Hepatocyte (in vitro differentiated cells): ENCODE measurements around the gene PSMF1.

Experiments
- EZH2 ChIP-seq: fragments of 200-600 bp; sonication (generic); IDR thresholded peaks from 2 replicates; pipeline ENCODE4 v1.6.1; 2016; ENCODE audit warnings: antibody characterized with exemption, mild to moderate bottlenecking, borderline replicate concordance
- TF ChIP-seq, protein P1 (sequence below): fragments of 200-600 bp; sonication (generic); IDR thresholded peaks from 2 replicates; pipeline ENCODE4 v1.5.1; 2016; ENCODE audit warnings: antibody characterized with exemption, mild to moderate bottlenecking; ENCODE audit not compliant: poor library complexity

DNA sequence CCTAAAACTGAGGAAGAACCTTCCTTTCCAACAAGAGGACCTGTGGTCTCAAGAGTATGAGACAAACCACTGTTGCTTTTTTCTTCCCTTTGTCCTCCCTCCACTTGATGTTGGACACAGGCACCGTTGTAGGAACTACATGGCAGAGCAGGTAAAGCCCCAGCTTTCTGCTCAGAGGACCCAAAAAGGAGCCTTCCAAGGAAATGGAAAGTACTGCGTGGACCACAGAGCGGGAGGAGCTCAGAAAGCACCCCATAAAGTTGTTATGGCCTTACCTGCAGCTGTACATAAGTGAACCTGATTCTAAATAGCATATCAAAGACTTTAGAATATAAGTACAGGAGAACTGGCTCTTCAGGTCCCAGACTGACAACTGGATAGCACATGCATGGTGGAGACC, 36.9 kb downstream of the PSMF1 start:
- TF ChIP-seq, protein P1, sequence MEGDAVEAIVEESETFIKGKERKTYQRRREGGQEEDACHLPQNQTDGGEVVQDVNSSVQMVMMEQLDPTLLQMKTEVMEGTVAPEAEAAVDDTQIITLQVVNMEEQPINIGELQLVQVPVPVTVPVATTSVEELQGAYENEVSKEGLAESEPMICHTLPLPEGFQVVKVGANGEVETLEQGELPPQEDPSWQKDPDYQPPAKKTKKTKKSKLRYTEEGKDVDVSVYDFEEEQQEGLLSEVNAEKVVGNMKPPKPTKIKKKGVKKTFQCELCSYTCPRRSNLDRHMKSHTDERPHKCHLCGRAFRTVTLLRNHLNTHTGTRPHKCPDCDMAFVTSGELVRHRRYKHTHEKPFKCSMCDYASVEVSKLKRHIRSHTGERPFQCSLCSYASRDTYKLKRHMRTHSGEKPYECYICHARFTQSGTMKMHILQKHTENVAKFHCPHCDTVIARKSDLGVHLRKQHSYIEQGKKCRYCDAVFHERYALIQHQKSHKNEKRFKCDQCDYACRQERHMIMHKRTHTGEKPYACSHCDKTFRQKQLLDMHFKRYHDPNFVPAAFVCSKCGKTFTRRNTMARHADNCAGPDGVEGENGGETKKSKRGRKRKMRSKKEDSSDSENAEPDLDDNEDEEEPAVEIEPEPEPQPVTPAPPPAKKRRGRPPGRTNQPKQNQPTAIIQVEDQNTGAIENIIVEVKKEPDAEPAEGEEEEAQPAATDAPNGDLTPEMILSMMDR, result no peak
- TF ChIP-seq EZH2, result no peak
